ENCODE data around the gene BTBD10. TPM values are rescaled to one million over a fixed set of nuclear protein-coding genes. Genes with fewer than 3 reads are reported as not detected.

The BTBD10 gene
- total RNA-seq, 1 donor from 2014 or later = 70.7 TPM

DNA sequence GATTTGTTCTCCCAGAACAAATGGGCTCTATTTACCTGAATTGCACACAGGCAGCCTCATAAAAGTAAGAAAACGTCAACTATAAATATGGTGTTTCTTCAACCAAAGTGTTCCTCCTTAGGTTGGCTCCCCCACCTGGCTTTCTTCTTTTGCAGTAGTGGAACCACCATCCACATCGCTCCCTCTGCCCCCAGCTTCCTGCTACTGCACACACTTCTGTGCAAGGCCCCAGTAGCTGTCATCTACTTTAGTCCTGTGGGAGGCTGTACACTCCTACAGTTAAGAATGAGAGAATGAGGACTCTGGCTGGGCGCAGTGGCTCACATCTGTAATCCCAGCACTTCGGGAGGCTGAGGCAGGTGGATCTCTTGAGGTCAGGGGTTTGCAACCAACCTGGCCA is 95.9 kb downstream of the BTBD10 start:
- H3K36me3 ChIP-seq (ENCODE audit: control insufficient read depth, insufficient read depth, low read length) = no peaks in the 10 kb centered on the region

GRCh38 chr11:13366266-13367026 is 96.6 kb downstream of the BTBD10 start:
- Histone ChIP-seq H3K27me3 (ENCODE audit: control insufficient read depth, insufficient read depth, low read length) (no peaks in the 10 kb centered on the region), H3K4me3 (ENCODE audit: low read depth, low read length) (no peak overlapping the region), H3K36me3 (ENCODE audit: control insufficient read depth, insufficient read depth, low read length) (no peaks in the 10 kb centered on the region)
- DNase-seq (ENCODE audit: low read depth) = no peak
- no peak for TF ChIP-seq CTCF (IDR thresholded peaks at IDR 0.05; ENCODE audit: insufficient read depth, low read length, poor library complexity, severe bottlenecking)

More for the DNA sequence above, 95.9 kb downstream of the BTBD10 start:
- TF ChIP-seq CTCF (IDR thresholded peaks at IDR 0.05; ENCODE audit: insufficient read depth, low read length, poor library complexity, severe bottlenecking) = no peak
- DNase-seq (ENCODE audit: low read depth) = no peak
- no peak overlapping the region for H3K4me3 ChIP-seq (ENCODE audit: low read depth, low read length)
- no peaks in the 10 kb centered on the region for H3K27me3 ChIP-seq (ENCODE audit: control insufficient read depth, insufficient read depth, low read length)

DNA sequence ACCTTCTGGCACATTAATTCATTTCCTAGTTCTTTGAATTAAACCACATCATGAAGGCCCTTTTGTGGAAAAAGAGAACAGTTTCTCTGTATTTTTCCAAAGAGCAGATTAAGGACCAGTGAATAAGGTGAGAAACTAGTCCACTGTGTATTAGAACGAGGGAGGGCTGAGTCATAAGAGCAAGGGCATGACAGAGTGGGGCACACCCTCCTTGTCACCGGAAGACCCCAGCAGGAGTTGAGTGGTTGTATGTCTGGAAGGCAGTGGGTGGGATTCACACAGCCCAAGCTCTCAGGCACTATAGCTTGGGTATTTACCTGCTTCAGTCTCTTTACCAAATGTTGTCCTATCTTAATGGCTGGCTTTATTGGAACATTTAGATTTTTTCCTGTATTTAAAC is 98.6 kb downstream of the BTBD10 start:
- no peak for TF ChIP-seq CTCF (IDR thresholded peaks at IDR 0.05; ENCODE audit: insufficient read depth, low read length, poor library complexity, severe bottlenecking)
- no peak for DNase-seq (ENCODE audit: low read depth)
- Histone ChIP-seq H3K27me3 (ENCODE audit: control insufficient read depth, insufficient read depth, low read length) (no peaks in the 10 kb centered on the region), H3K4me3 (ENCODE audit: low read depth, low read length) (no peak overlapping the region), H3K36me3 (ENCODE audit: control insufficient read depth, insufficient read depth, low read length) (no peaks in the 10 kb centered on the region)

DNA sequence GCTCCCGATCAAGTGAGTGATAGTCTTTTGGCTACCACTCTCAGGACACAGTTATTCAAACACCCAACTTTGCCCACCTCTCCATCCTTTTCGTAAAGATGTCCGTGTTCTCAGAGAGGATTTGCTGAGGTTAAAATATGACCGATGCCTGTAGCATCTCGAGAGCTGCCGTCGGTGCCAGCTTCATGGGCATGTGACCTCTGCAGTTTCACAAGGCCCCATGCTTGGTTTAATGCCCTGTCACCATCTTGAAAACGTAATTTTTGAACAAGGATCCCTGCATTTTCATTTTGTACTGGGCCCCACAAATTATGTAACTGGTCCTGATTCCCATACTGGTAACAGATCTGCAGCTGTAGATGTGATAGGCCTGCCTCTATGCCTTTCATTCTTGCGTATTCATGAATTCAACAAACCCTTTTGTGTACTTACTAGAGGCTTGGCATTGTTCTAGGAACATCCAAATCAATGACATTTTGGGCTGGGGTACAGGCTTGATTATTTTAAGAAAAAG is 100.4 kb downstream of the BTBD10 start:
- TF ChIP-seq CTCF (IDR thresholded peaks at IDR 0.05; ENCODE audit: insufficient read depth, low read length, poor library complexity, severe bottlenecking) = no peak
- H3K27me3 ChIP-seq (ENCODE audit: control insufficient read depth, insufficient read depth, low read length) = no peaks in the 10 kb centered on the region
- H3K36me3 ChIP-seq (ENCODE audit: control insufficient read depth, insufficient read depth, low read length) = no peaks in the 10 kb centered on the region
- H3K4me3 ChIP-seq (ENCODE audit: low read depth, low read length) = no peak overlapping the region
- no peak for DNase-seq (ENCODE audit: low read depth)

DNA sequence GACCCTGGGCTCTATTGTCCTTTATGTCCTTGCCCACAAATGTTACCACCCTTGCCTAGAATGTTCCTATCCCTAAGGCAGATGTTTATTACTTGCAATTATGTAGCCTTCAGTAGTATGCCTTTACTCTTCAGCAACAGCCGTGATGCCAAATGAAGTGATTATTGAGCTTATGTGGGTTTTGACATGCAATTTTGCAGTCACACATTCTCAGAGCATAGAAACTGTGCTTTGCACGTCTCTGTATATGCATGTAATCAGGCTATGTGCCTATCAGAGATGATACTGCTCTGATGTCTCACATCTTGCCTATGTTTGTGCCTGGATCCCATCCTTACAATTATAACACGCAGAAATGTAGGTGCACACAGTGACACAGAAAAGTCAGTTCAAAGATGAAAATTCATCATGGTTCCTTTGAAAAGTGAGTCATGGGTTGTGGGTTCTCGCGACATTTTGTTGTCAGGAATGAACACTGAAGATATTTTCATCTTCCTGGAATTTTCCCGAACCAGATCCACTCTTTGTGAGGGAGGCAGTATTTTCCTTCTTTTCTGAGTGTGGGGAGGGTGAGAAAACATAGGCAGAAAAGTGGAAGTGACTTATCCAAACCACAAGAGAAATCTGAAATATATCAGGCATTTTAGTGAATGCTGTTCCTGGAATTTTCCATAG is 104.3 kb downstream of the BTBD10 start:
- Histone ChIP-seq H3K27me3 (ENCODE audit: control insufficient read depth, insufficient read depth, low read length) (no peaks in the 10 kb centered on the region), H3K36me3 (ENCODE audit: control insufficient read depth, insufficient read depth, low read length) (no peaks in the 10 kb centered on the region), H3K4me3 (ENCODE audit: low read depth, low read length) (no peak overlapping the region)
- no peak for TF ChIP-seq CTCF (IDR thresholded peaks at IDR 0.05; ENCODE audit: insufficient read depth, low read length, poor library complexity, severe bottlenecking)
- DNase-seq (ENCODE audit: low read depth) = no peak

Measured in kidney epithelial cell (primary cell).